Measurements from ENCODE around the gene ATP1A2. TPM values are rescaled to one million over a fixed set of nuclear protein-coding genes. Genes with fewer than 3 reads are reported as not detected.

Gene ATP1A2
- total and polyA plus RNA-seq, 2 of the 8 experiments (the other 6 are each of a cell fraction or from before 2014, with no cell fraction given): 39.7 to 40.8 TPM

GRCh38 chr1:160177231-160177630 is 61.7 kb downstream of the ATP1A2 start:
- Histone ChIP-seq H3K4me3 (ENCODE audit: extremely low read depth in 1 of 4, insufficient read depth in 2 of 4, low read depth in 3 of 4, low read length in 4 of 4) (no peak overlapping the region), H2BK12ac (ENCODE audit: low read depth, low read length) (no peak overlapping the region), H3K4me1 (replicated peaks in 1 of 4; ENCODE audit: control insufficient read depth in 3 of 4, insufficient read depth in 4 of 4, low read length in 3 of 4) (peaks cover 0 to 11% (median 3%) of the 10 kb centered on the region in 4 experiments; a peak in 6 of 7 replicates), H3K4ac (replicated peaks; ENCODE audit: insufficient read length, low read depth, low read length) (no peak overlapping the region), H4K91ac (replicated peaks; ENCODE audit: insufficient read length, low read length) (no peak overlapping the region), H2BK120ac (replicated peaks; ENCODE audit: low read depth, low read length) (no peak overlapping the region), H3K18ac (ENCODE audit: extremely low read depth, low read length) (no peak overlapping the region), H4K5ac (ENCODE audit: insufficient read length, low read depth, low read length) (no peak overlapping the region), H3K79me2 (ENCODE audit: control insufficient read depth in 1 of 2, insufficient read depth in 2 of 2, low read length in 2 of 2) (no peaks in the 10 kb centered on the region), H3K4me2 (ENCODE audit: insufficient read depth in 1 of 2, low read depth in 2 of 2, low read length in 2 of 2) (no peak overlapping the region), H2BK20ac (ENCODE audit: low read length) (no peak overlapping the region), H4K20me1 (replicated peaks in 1 of 2; ENCODE audit: control insufficient read depth in 1 of 2, insufficient read depth in 2 of 2, low read length in 2 of 2) (no peaks in the 10 kb centered on the region), H3K27ac (ENCODE audit: low read depth, low read length) (no peak overlapping the region), H2BK15ac (ENCODE audit: low read length) (no peak overlapping the region), H3K27me3 (replicated peaks in 1 of 4; ENCODE audit: control insufficient read depth in 3 of 4, extremely low read depth in 1 of 4, insufficient read depth in 3 of 4, low read length in 3 of 4) (peaks cover 0 to 2% (median 0%) of the 10 kb centered on the region in 4 experiments; a peak in 1 of 7 replicates), H2AK5ac (ENCODE audit: low read depth, low read length) (no peak overlapping the region), H3K36me3 (ENCODE audit: control insufficient read depth in 2 of 4, insufficient read depth in 4 of 4, low read length in 3 of 4) (no peaks in the 10 kb centered on the region), H3K23ac (ENCODE audit: insufficient read length) (no peak overlapping the region), H3K56ac (replicated peaks; ENCODE audit: insufficient read length, low read depth, low read length) (no peak overlapping the region), H2BK5ac (ENCODE audit: low read depth, low read length) (peak overlapping the region; percentile 21; the same call in 1 of the 2 replicates), H3K9ac (replicated peaks in 1 of 4; ENCODE audit: extremely low read depth in 1 of 4, low read depth in 3 of 4, low read length in 3 of 4) (no peak overlapping the region), H3K23me2 (ENCODE audit: low read depth, low read length) (no peaks in the 10 kb centered on the region; the same call in 1 of the 2 replicates), H3K9me3 (ENCODE audit: insufficient read depth in 2 of 2, low read depth in 1 of 2, low read length in 1 of 2) (no peaks in the 10 kb centered on the region), H3K14ac (ENCODE audit: insufficient read length) (no peak overlapping the region), H3K79me1 (ENCODE audit: low read depth, low read length) (no peaks in the 10 kb centered on the region), H2AFZ (ENCODE audit: low read length) (peak overlapping the region; percentile 70), H4K8ac (ENCODE audit: extremely low read depth, insufficient read depth, low read length) (no peak overlapping the region)
- WGBS, 2 experiments (ENCODE audit: extremely low coverage in 1 of 2, insufficient coverage in 1 of 2, insufficient read length in 1 of 2, insufficient replicate concordance in 2 of 2, low coverage in 1 of 2, low lambda C conversion rate in 2 of 2, missing lambda C conversion rate in 1 of 2): 93% methylated on average over 2 of the region's 2 CpGs; no CpG with 5 or more reads in 1 of the 2 experiments
- no peak for DNase-seq (ENCODE audit: low read depth in 1 of 2, low spot score in 2 of 2)
- ChIA-PET CTCF (ENCODE audit: partially characterized antibody) (interaction anchor here (0.8 to 1.1 kb wide), 4 partner anchors 9 to 43 kb away, joined by 3 to 6 read pairs (median 4); no protein-coding TSS in a partner anchor), POLR2A (ENCODE audit: partially characterized antibody) (interaction anchor here (0.9 to 1.6 kb wide), 3 partner anchors 15 to 29 kb away, joined by 3 read pairs; no protein-coding TSS in a partner anchor)
- FAIRE-seq: no peak
- no peak for TF ChIP-seq POLR2A (IDR thresholded peaks at IDR 0.05; ENCODE audit: control extremely low read depth in 1 of 2, low read depth in 2 of 2, low read length in 2 of 2)
